Right forelimb (tissue), 1 donor: ENCODE results near the gene SPINK1.
"Not testable (repeated sequence)": the region's sequence is repeated elsewhere in the genome, so short reads cannot be mapped to it uniquely, and the experiment has no call there.

Experiments used
- DNase-seq: peaks from one replicate; pipeline ENCODE4 v3.0.0-alpha.2; 2018

Gene SPINK1

GRCh38 chr5:147831465-147831864 lies at the start of gene SPINK1:
Gene SPINK1, minus strand, starts transcription at chr5:147831671. Its CDS starts 94 bp downstream, at chr5:147831577.
- DNase-seq, result no peak

- no peak for DNase-seq
These were observed 49.0 kb upstream of the SPINK1 start for GRCh38 chr5:147880487-147880886.

GRCh38 chr5:147879784-147880183 lies 48.3 kb upstream of the SPINK1 start:
- no peak for DNase-seq

- no peak for DNase-seq
These were observed 46.7 kb upstream of the SPINK1 start, which contains the start of gene SCGB3A2 for GRCh38 chr5:147878066-147878759. Gene SCGB3A2, plus strand, starts transcription at chr5:147878711. Its CDS starts 93 bp downstream, at chr5:147878804.

- no peak for DNase-seq
These were observed 45.2 kb upstream of the SPINK1 start for GRCh38 chr5:147876626-147877025.

GRCh38 chr5:147876141-147876540 lies 44.7 kb upstream of the SPINK1 start:
- no peak for DNase-seq

GRCh38 chr5:147874910-147875367 lies 43.5 kb upstream of the SPINK1 start:
- DNase-seq, result no peak

- DNase-seq, result not testable (repeated sequence)
These were observed 42.8 kb upstream of the SPINK1 start for GRCh38 chr5:147874118-147874875.

- DNase-seq, result not testable (repeated sequence)
These were observed 41.4 kb upstream of the SPINK1 start for GRCh38 chr5:147872744-147873435.

GRCh38 chr5:147871980-147872549 lies 40.6 kb upstream of the SPINK1 start:
- DNase-seq, result not testable (repeated sequence)

- DNase-seq, result not testable (repeated sequence)
These were observed 38.4 kb upstream of the SPINK1 start for GRCh38 chr5:147869892-147870291.

GRCh38 chr5:147869112-147869511 lies 37.6 kb upstream of the SPINK1 start:
- DNase-seq, result no peak

GRCh38 chr5:147863454-147864158 lies 32.1 kb upstream of the SPINK1 start:
- no peak for DNase-seq

- no peak for DNase-seq
These were observed 29.2 kb upstream of the SPINK1 start for GRCh38 chr5:147860641-147861025.

- no peak for DNase-seq
These were observed 28.6 kb upstream of the SPINK1 start for GRCh38 chr5:147859962-147860640.

- DNase-seq, result no peak
These were observed 27.1 kb upstream of the SPINK1 start for GRCh38 chr5:147858565-147858964.

GRCh38 chr5:147857302-147858129 lies 26.0 kb upstream of the SPINK1 start:
- DNase-seq, result peak; percentile 68

- no peak for DNase-seq
These were observed 25.3 kb upstream of the SPINK1 start for GRCh38 chr5:147856801-147857200.

GRCh38 chr5:147855774-147856069 lies 24.3 kb upstream of the SPINK1 start:
- DNase-seq, result no peak

GRCh38 chr5:147854894-147855773 lies 23.7 kb upstream of the SPINK1 start:
- DNase-seq, result no peak
